ENCODE results near the gene C1QTNF6. TPM values are rescaled to one million over a fixed set of nuclear protein-coding genes. Genes with fewer than 3 reads are reported as not detected.

C1QTNF6 gene
- total RNA-seq, 1 experiment from 2014 or later = 1.7 TPM

DNA sequence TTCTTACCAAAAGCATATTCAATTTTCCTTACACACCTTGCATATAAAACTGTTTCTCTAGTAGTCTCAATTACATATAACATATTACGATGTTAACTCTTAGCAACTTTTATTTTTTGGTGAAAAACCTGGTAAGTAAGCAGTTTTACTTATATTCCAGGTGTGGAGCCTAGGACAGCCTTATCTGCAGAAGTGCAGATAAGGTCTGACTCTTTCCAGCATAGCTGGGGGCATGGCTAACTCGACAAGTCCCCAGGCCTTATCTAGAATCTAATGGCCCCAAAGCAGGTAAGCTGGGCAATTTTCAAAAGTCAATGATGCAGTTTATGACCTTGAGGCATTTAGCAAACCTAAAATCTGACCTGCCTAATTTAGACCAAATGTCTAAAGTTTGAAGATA, 4.2 kb upstream of the C1QTNF6 start:
- Histone ChIP-seq H3K27me3 (ENCODE audit: low read length) (no peaks in the 10 kb centered on the region), H4K20me1 (ENCODE audit: insufficient read depth, low read depth, low read length) (peaks cover 3% of the 10 kb centered on the region; the same call in 1 of the 2 replicates), H3K4me3 (ENCODE audit: low read length) (no peak overlapping the region), H3K27ac (ENCODE audit: low read length) (no peak overlapping the region), H3K79me2 (ENCODE audit: low read length) (no peaks in the 10 kb centered on the region), H3K9ac (ENCODE audit: low read length) (no peak overlapping the region), H2AFZ (ENCODE audit: low read length) (no peak overlapping the region), H3K36me3 (ENCODE audit: insufficient read depth, low read length) (no peaks in the 10 kb centered on the region), H3K4me2 (ENCODE audit: low read depth, low read length, poor library complexity, severe bottlenecking) (no peak overlapping the region), H3K9me3 (ENCODE audit: low read length) (no peaks in the 10 kb centered on the region), H3K4me1 (ENCODE audit: low read length) (peaks cover 2% of the 10 kb centered on the region; the same call in 1 of the 2 replicates), H3K9me2 (replicated peaks; ENCODE audit: insufficient read depth, low read length) (no peaks in the 10 kb centered on the region)
- DNase-seq = no peak

DNA sequence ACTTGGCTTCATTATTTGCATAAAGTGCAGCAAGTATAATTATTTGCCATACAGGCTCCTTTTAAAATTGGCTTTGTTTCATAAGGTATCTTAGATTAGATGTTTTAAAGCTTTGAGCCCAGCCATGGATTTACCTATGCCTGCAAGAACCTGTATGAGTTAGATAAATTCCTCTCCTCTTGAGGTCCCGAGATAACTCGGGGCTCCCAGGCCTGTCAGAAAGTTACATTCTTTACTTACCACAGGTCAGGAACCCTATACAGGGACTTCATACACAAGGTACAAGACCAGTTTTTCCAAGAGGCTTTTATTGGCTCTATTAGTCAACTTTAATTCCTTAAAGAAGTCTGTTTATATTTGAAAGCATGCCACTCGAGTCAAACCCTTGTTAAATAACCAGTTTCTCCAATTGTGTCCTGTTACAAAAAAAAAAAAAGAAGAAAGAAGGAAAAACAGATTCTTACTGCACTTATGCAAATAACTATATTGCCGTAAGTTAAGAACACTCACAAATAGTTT, 2.3 kb upstream of the C1QTNF6 start:
- Histone ChIP-seq H3K27me3 (ENCODE audit: low read length) (no peaks in the 10 kb centered on the region), H3K9me3 (ENCODE audit: low read length) (no peaks in the 10 kb centered on the region), H3K27ac (ENCODE audit: low read length) (no peak overlapping the region), H3K9me2 (replicated peaks; ENCODE audit: insufficient read depth, low read length) (no peaks in the 10 kb centered on the region), H3K36me3 (ENCODE audit: insufficient read depth, low read length) (no peaks in the 10 kb centered on the region), H4K20me1 (ENCODE audit: insufficient read depth, low read depth, low read length) (no peaks in the 10 kb centered on the region), H3K79me2 (ENCODE audit: low read length) (no peaks in the 10 kb centered on the region), H3K4me2 (ENCODE audit: low read depth, low read length, poor library complexity, severe bottlenecking) (no peak overlapping the region), H3K9ac (ENCODE audit: low read length) (no peak overlapping the region), H3K4me1 (ENCODE audit: low read length) (peaks cover 2% of the 10 kb centered on the region; the same call in 1 of the 2 replicates), H2AFZ (ENCODE audit: low read length) (no peak overlapping the region), H3K4me3 (ENCODE audit: low read length) (no peak overlapping the region)
- no peak for DNase-seq

DNA sequence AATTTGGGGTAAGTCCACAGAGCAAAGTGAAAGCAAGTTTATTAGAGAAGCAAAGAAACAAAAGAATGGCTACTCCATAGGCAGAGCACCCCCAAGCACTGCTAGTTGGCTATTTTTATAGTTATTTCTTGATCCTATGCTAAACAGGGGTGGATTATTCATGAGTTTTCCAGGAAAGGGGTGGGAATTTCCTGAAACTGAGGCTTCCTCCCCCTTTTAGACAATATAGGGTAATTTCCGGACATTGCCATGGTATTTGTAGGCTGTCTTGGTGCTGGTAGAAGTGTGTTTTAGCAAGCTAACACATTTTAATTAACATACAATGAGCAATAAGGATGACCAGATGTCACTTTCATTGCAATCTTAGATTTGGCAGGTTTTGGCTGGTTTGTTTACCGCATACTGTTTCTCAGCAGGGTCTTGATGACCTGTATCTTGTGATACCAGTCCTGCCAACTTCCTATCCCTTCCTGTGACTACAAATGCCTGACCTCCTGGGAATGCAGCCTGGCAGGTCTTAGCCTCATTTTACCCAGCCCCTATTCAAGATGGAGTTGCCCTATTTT, 937 bp upstream of the C1QTNF6 start:
- Histone ChIP-seq H4K20me1 (ENCODE audit: insufficient read depth, low read depth, low read length) (no peaks in the 10 kb centered on the region), H3K79me2 (ENCODE audit: low read length) (no peaks in the 10 kb centered on the region), H3K9ac (ENCODE audit: low read length) (no peak overlapping the region), H3K36me3 (ENCODE audit: insufficient read depth, low read length) (no peaks in the 10 kb centered on the region), H3K27me3 (ENCODE audit: low read length) (no peaks in the 10 kb centered on the region), H3K4me3 (ENCODE audit: low read length) (no peak overlapping the region), H3K9me3 (ENCODE audit: low read length) (no peaks in the 10 kb centered on the region), H3K27ac (ENCODE audit: low read length) (no peak overlapping the region), H2AFZ (ENCODE audit: low read length) (no peak overlapping the region), H3K9me2 (replicated peaks; ENCODE audit: insufficient read depth, low read length) (no peaks in the 10 kb centered on the region), H3K4me1 (ENCODE audit: low read length) (peaks cover 2% of the 10 kb centered on the region; the same call in 1 of the 2 replicates), H3K4me2 (ENCODE audit: low read depth, low read length, poor library complexity, severe bottlenecking) (no peak overlapping the region)
- DNase-seq = no peak

GRCh38 chr22:37187552-37187890, 526 bp downstream of the C1QTNF6 start:
- no peaks in the 10 kb centered on the region for H4K20me1 ChIP-seq (ENCODE audit: insufficient read depth, low read depth, low read length)
- no peaks in the 10 kb centered on the region for H3K27me3 ChIP-seq (ENCODE audit: low read length)
- H3K27ac ChIP-seq (ENCODE audit: low read length) = no peak overlapping the region
- no peak for DNase-seq
- H3K4me2 ChIP-seq (ENCODE audit: low read depth, low read length, poor library complexity, severe bottlenecking) = no peak overlapping the region
- peaks cover 2% of the 10 kb centered on the region; the same call in 1 of the 2 replicates for H3K4me1 ChIP-seq (ENCODE audit: low read length)
- no peaks in the 10 kb centered on the region for H3K36me3 ChIP-seq (ENCODE audit: insufficient read depth, low read length)
- H3K9me2 ChIP-seq (replicated peaks; ENCODE audit: insufficient read depth, low read length) = no peaks in the 10 kb centered on the region
- H2AFZ ChIP-seq (ENCODE audit: low read length) = no peak overlapping the region
- H3K4me3 ChIP-seq (ENCODE audit: low read length) = no peak overlapping the region
- H3K79me2 ChIP-seq (ENCODE audit: low read length) = no peaks in the 10 kb centered on the region
- H3K9me3 ChIP-seq (ENCODE audit: low read length) = no peaks in the 10 kb centered on the region
- H3K9ac ChIP-seq (ENCODE audit: low read length) = no peak overlapping the region

DNA sequence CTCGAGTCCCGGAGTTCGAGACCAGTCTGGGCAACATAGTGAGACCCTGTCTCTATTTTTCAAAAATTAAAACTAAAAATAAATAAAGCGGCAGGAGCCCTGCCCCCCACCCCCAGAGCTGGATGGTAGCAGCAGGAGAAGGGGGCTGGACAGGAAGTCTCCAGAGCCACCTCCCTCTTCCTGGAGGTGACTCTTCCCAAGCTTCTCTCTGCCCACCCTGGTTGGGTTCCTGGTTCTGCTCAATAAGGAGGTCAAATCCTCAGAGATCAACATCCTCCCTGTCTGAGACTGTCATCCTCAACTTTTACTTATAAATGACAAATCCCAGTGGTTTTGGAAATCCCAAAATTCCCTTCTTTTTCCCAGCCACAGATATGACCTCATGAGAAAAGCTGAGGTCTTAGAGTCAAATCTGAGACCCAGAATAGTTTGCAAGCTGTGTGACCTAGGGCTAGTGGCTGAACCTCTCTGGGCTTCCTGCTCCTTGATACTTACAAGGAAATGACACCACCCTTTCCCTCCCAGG, 987 bp downstream of the C1QTNF6 start:
- no peaks in the 10 kb centered on the region for H3K9me3 ChIP-seq (ENCODE audit: low read length)
- H3K36me3 ChIP-seq (ENCODE audit: insufficient read depth, low read length) = no peaks in the 10 kb centered on the region
- no peaks in the 10 kb centered on the region for H3K27me3 ChIP-seq (ENCODE audit: low read length)
- no peak for DNase-seq
- H4K20me1 ChIP-seq (ENCODE audit: insufficient read depth, low read depth, low read length) = no peaks in the 10 kb centered on the region
- H3K4me1 ChIP-seq (ENCODE audit: low read length) = peaks cover 2% of the 10 kb centered on the region; the same call in 1 of the 2 replicates
- no peaks in the 10 kb centered on the region for H3K79me2 ChIP-seq (ENCODE audit: low read length)
- H3K9ac ChIP-seq (ENCODE audit: low read length) = no peak overlapping the region
- no peaks in the 10 kb centered on the region for H3K9me2 ChIP-seq (replicated peaks; ENCODE audit: insufficient read depth, low read length)
- H3K27ac ChIP-seq (ENCODE audit: low read length) = no peak overlapping the region
- H3K4me3 ChIP-seq (ENCODE audit: low read length) = no peak overlapping the region
- no peak overlapping the region for H2AFZ ChIP-seq (ENCODE audit: low read length)
- no peak overlapping the region for H3K4me2 ChIP-seq (ENCODE audit: low read depth, low read length, poor library complexity, severe bottlenecking)

GRCh38 chr22:37186228-37186996, 1.6 kb downstream of the C1QTNF6 start:
- Histone ChIP-seq H3K9ac (ENCODE audit: low read length) (no peak overlapping the region), H3K4me2 (ENCODE audit: low read depth, low read length, poor library complexity, severe bottlenecking) (no peak overlapping the region), H3K4me3 (ENCODE audit: low read length) (no peak overlapping the region), H3K79me2 (ENCODE audit: low read length) (no peaks in the 10 kb centered on the region), H3K9me3 (ENCODE audit: low read length) (no peaks in the 10 kb centered on the region), H3K4me1 (ENCODE audit: low read length) (peaks cover 2% of the 10 kb centered on the region; the same call in 1 of the 2 replicates), H3K27ac (ENCODE audit: low read length) (no peak overlapping the region), H3K9me2 (replicated peaks; ENCODE audit: insufficient read depth, low read length) (no peaks in the 10 kb centered on the region), H2AFZ (ENCODE audit: low read length) (no peak overlapping the region), H4K20me1 (ENCODE audit: insufficient read depth, low read depth, low read length) (no peaks in the 10 kb centered on the region), H3K27me3 (ENCODE audit: low read length) (no peaks in the 10 kb centered on the region), H3K36me3 (ENCODE audit: insufficient read depth, low read length) (no peaks in the 10 kb centered on the region)
- peak; percentile 94 for DNase-seq

- no peak overlapping the region for H3K27ac ChIP-seq (ENCODE audit: low read length)
- no peaks in the 10 kb centered on the region for H3K9me3 ChIP-seq (ENCODE audit: low read length)
- H2AFZ ChIP-seq (ENCODE audit: low read length) = no peak overlapping the region
- no peaks in the 10 kb centered on the region for H4K20me1 ChIP-seq (ENCODE audit: insufficient read depth, low read depth, low read length)
- H3K9me2 ChIP-seq (replicated peaks; ENCODE audit: insufficient read depth, low read length) = no peaks in the 10 kb centered on the region
- H3K27me3 ChIP-seq (ENCODE audit: low read length) = no peaks in the 10 kb centered on the region
- no peak for DNase-seq
- no peak overlapping the region for H3K4me3 ChIP-seq (ENCODE audit: low read length)
- no peak overlapping the region for H3K4me2 ChIP-seq (ENCODE audit: low read depth, low read length, poor library complexity, severe bottlenecking)
- H3K9ac ChIP-seq (ENCODE audit: low read length) = no peak overlapping the region
- H3K4me1 ChIP-seq (ENCODE audit: low read length) = peaks cover 2% of the 10 kb centered on the region; the same call in 1 of the 2 replicates
- H3K79me2 ChIP-seq (ENCODE audit: low read length) = no peaks in the 10 kb centered on the region
- no peaks in the 10 kb centered on the region for H3K36me3 ChIP-seq (ENCODE audit: insufficient read depth, low read length)
Observed at GRCh38 chr22:37185646-37186227, 2.3 kb downstream of the C1QTNF6 start.

All from Karpas-422 (cell line).